Activated CD4-positive, CD25-positive, alpha-beta regulatory T cell treated with anti-CD3 and anti-CD28 coated beads, Interleukin-2, amount 50 U/mL, for 72 hours (primary cell): ENCODE data around the gene NOTCH4.
"Not testable (repeated sequence)": the region's sequence is repeated elsewhere in the genome, so short reads cannot be mapped to it uniquely, and the experiment has no call there.

Experiments
- DNase-seq: peaks from one replicate; pipeline ENCODE4 v3.0.0; 2021

Gene NOTCH4

DNA sequence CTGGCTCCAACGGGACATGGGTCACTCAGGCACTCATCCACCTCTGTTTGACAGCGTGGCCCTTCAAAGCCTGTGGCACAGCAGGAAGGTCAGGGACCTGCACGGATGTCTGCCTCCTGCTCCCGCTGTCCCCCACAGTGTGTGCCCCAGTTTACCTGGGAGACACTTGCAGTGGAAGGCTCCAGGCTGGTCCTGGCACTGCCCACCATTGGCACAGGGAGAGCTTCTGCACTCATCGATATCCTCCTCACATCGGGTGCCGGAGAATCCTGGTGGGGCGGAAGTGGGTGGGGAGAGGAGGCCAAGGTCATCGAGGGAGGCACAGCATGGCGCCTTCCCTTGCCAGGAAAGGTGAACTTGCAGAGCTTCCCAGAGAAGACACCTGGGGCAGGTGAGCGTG lies 6.9 kb downstream of the NOTCH4 start:
- DNase-seq, result no peak

DNA sequence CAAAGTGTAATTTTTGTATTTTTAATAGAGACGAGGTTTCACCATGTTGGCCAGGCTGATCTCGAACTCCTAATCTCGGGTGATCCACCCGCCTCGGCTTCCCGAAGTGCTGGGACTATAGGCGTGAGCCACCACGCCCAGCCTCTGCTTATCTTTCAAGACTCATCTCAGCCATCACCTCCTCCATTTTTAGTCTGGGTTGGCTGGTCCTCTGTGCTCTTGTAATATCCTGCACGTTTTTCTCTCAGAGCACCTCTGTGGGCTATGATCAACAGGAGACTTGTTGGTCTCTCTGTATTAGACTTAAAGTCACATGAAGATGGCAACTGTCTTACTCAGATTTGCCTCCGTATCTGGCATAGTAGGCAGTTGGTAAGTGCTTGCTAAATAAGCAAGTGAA lies 7.6 kb downstream of the NOTCH4 start:
- no peak for DNase-seq

DNA sequence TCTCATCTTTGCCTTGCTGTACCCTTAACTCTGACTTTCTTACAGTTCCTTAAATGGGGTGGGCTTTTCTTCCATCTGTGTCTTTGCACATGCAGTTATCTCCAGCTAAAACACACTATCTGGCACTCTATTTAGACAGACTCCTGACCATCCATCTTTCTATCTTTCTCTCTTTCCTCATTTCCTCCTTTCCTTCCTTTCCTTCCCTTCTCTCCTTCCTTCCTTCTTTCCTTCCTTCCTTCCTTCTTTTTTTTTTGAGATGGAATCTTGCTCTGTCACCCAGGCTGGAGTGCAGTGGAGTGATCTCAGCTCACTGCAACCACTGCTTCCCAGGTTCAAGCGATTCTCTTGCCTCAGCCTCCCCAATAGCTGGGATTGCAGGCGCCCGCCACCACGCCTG lies 8.2 kb downstream of the NOTCH4 start:
- DNase-seq, result no peak

DNA sequence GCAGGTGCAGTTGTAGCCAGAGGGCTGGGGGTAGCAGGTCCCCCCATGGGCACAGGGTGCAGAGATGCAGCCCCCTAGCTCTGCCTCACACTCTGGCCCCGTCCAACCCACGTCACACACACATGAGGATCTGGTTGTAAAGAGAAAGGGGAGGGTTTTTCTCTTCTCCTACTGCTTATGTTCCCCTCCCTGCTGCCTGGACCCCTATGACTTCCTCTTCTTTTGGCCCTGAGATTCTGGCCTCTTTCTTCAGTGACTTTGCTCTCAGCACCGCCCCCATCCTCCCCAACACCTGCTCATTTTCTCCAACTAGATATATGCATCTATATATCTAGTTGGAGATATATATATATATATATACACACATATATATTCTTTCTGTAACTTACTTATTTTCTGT lies 9.7 kb downstream of the NOTCH4 start:
- no peak for DNase-seq

DNA sequence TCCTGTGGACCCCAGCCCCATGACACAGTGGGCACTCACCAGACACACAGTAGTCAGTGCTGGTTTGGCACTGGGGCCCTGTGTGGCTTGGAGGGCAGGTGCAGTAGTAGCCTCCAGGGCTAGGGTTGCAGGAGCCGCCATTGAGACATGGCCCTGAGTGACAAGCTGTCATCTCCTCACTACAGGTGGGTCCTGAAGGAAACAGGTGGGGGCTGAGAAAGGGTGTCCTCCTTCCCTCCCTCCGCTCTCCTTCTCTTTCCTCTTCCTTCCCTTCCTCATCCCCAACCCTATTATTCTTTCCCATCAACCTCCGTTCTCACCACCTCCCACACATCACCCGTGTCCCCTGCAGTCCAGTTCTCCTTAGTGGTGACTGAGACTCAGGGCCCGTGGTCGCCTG lies 10.2 kb downstream of the NOTCH4 start:
- no peak for DNase-seq

DNA sequence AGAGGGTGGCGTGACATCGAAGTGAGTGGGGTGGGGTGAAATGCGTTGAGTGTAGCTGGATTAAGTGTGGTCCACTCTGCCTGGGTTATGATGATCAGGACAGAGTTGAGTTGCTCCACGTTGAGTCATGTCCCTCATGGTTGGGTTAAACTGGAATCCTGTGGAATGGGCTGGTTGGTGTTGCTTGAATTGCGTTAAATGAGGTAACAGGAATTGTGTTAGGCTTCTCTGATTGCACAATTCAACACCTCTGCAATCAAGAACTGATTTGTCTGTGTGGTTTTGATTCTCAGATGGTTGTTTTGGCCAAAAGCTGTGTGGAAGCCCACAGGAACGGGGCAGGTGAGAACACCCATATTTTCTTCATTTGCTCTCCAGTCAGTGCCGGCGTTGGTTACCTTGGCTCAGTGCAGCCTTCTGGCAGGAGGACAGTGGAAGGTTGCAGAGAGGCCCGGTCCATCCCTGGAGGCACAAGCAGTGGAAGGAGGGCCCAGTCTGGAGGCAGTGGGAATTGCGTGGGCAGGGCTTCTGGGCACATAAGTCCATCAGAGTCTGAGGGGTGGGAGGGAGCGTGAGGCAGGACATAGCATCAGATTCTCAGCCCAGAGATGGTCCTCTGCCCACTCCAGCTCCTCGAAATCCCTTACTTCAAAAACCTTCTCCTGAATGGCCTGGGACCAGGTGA lies 11.6 kb downstream of the NOTCH4 start:
- DNase-seq, result no peak

DNA sequence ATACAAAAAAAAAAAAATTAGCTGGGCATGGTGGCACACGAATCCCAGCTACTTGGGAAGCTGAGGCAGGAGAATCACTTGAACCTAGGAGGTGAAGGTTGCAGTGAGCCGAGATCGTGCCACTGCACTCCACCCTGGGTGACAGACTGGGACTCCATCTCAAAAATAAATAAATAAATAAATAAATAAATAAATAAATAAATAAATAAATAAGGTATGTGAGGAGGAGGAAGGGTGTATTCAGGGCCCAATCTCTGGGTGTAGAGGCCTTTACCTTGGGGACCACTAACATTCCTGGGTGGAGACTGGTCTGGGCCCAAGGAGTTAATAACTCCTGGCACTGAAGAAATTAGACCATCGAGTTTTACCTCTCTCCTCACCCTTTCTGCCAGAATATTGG lies 12.4 kb downstream of the NOTCH4 start:
- not testable (repeated sequence) for DNase-seq

DNA sequence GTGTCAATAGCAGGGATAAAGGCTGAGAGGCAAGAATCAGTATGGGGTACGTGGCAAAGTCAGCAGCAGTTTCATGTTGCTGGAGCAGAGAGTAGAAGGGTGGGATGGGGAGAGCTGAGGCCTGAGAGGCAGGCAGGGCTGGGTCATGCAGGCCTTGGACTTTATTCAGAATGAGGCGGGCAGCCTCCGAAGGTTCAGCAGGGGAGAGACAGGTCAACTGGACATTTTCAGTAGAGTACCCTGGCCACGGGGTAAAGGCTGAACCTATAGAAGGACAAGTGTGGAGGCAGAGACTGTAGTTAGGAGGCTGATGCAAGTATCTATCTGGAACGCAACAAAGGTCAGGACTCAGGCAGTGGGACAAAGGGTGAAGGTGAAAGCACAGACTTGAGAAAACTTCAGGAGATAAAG lies 13.7 kb downstream of the NOTCH4 start:
- no peak for DNase-seq

DNA sequence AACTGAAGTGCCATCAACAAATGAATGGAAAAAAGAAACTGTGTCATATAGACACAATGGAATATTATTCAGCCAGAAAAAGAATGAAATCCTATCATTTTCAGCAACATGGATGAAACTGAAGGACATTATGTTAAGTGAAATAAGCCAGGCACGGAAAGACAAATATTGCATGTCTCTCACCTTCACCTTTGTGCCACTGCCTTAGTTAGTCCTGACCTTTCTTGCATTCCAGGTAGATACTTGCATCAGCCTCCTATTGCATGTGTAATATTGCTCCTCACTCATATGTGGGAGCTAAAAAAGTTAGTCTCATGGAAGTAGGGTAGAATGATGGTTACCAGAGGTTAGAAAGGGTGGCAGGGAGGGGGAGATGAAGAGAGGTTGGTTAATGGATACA lies 14.9 kb downstream of the NOTCH4 start:
- DNase-seq, result no peak

DNA sequence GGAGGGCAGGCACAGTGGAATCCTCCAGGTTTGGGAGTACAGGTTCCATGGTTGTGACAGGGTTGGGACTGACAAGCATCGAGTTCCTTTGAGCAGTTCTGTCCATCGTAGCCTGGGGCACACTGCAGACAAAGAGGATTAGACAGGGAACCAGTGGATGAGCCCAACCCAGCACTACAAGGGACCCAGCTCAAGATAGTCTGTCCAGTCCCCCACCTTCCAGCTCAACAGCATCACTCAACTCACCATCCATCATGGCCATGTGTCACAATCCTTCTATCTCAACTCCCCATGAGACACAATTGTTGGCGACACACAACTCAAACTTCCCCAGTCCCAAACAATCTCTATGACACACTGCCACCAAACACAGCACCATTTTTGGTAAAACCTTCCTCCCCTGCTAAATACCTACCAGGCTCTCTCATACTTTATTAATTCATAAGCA lies 19.6 kb downstream of the NOTCH4 start:
- no peak for DNase-seq

DNA sequence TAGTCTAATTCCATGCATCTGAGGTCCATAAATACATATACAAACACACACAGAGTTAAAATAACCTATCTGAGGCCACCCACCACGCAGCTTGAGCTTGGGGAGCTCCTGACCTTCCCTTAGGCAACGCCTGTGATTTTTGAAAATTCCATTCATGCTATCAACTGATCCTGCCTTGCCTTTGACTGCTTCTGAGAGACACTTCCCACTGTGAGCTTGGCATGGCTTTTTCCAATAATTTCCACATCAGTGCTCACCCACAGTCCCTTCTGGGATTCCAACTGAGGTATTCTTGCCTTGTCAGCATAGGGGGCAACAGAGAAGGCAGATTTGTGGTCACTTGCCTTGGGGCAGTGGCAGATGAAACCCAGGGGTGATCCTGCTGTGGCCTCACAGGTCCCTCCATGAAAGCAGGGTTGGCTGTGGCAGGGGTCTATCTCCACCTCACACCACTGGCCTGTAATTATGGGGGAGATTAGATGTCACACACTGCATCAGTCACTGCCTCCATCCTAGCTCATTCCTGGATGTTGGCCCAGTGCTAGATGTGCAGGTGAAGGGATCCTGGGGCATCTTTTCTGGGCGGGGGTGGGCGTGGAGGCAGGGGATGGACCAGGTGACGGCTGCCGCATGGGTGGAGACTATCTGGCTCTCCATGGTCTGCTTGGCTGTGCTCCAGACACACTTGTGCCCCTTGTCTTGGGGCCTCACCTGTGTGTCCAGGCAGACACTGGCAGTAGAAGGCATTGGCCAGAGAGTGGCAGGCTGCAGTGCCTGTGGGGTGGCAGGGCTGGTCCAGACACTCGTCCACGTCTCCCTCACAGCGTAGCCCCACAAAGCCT lies 20.2 kb downstream of the NOTCH4 start:
- no peak for DNase-seq

DNA sequence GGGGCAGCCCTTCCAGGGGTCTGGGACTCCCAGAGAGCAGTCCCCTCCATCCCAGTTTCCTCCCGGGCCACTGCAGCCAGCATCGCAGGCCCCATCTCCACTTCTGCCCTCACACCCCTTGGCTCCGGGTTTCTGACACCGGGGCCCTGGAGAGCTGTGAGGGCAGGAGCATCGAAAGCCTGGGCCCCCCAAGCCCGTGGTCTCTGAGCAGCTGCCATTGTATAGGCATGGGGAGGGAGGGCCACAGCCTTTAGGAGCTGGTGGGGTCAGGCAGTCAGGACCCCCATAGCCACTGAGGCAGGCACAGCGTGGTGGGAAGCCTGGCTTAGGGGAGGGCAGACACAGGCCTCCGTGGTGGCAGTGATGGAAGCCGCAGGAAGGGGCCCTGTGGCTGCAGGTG lies 21.7 kb downstream of the NOTCH4 start:
- no peak for DNase-seq

DNA sequence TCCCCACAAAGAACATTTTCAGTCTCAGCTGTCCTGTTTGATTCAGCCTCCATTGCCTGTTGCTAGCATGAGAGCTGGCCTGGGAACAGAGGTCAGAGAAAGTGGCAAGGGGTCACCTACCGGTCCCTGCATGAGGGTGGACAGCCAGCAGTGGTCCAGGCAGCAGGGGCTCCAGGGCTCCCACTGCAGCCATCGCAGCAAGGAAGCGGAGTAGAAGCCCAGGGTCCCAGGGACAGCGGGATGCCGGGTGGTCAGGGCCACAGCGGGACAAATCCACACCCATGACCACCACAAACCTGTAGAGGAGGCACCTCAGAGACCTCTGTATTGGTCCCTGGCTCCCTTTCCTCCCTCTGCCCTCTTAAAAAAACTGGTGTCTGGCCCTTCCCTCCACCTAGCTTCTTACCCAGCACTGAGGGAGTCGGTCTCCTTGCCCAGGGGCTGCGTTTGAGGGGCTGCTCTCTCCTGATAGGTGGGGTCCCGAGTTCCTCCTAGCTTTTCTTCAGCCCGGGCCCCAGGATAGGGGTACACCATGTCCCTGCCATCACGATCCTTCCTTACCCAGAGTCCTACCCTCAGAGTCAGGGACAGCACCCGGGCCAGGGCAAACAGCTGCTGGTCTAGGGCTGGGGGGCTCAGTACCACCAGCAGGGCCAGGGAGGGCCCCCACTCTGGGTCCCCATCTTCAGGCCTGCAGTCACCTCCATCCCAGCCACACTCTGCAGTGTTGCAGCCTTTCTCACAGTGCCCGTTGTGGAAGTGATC lies 23.0 kb downstream of the NOTCH4 start:
- DNase-seq, result no peak

DNA sequence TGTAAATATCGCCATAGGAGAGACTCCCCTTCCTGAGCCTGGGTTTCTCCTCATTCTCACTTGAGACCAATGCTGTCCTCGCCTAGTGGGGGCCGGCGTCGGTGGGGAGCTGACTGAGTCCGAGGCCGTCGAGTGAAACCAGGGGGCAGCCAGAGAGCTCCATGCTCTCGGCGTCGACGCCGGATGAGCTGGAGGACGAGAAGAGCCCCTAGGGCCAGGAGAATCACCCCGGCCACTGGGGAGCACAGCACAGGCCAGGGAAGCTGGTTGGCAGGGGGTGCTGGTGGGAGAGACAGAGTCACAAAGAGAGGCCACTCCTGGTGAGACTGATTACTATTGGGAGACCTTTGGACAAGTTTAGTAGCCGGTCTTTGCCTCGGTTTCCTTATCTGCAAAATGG lies 25.0 kb downstream of the NOTCH4 start:
- DNase-seq, result no peak

DNA sequence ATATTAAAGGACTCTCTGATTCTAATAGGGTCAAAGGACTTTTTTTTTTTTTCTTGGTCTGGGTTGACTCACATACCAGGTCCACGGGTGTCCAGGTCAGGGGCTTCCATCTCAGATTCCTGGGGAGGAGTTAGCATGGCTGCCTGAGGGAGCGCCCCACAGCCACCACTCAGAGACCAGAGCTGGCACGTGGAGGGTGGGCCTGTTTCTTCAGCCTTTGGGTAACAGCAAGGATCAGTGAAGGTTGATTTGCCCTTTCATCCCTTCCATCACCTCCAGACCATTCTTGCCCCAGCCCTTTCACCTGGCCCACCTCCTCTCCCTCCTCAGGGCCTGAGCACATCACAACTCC lies 25.5 kb downstream of the NOTCH4 start:
- peak; percentile 20 for DNase-seq

DNA sequence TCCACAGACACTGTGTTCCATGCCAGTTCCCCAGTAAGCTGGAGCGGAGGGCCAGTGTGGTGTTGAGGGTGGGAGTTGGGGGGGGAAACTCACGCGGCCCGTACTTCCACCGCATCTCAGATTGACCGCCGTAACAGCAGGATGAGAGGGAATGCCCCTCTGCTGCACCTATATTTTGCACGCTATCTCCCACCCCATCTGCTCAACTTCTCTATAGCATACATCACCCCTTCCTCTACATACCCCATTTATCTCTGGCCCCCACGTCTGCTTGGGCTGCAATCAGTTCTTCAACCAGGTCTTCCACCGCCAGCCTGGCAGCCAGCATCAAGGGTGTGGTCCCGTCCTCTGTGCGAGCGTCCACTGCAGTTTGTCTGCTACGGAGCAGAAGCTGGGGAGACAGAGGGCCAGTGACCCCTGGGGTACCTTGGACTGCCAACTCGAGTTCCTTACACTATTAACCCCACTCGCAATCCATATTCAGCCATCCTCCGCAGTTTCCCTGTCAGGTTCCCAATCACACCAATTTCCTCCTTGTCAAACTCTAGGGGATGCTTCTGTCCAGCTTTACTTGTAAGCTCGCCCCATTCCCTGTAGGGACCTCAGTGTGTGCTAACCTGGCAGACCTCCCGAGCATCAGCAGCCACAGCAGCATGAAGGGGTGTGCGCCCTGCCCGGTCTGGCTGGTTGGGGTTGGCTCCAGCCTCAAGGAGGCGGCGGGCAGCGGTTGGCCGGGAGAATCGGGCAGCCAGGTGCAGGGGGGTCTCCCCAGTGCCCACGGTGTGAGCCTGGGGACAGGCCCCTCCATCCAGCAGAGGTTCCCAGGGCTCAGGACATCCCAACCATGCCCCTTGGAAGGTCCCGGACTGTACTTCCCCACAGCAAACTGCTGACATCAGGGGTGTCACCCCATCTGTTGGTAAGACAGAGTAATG lies 26.9 kb downstream of the NOTCH4 start:
- no peak for DNase-seq

DNA sequence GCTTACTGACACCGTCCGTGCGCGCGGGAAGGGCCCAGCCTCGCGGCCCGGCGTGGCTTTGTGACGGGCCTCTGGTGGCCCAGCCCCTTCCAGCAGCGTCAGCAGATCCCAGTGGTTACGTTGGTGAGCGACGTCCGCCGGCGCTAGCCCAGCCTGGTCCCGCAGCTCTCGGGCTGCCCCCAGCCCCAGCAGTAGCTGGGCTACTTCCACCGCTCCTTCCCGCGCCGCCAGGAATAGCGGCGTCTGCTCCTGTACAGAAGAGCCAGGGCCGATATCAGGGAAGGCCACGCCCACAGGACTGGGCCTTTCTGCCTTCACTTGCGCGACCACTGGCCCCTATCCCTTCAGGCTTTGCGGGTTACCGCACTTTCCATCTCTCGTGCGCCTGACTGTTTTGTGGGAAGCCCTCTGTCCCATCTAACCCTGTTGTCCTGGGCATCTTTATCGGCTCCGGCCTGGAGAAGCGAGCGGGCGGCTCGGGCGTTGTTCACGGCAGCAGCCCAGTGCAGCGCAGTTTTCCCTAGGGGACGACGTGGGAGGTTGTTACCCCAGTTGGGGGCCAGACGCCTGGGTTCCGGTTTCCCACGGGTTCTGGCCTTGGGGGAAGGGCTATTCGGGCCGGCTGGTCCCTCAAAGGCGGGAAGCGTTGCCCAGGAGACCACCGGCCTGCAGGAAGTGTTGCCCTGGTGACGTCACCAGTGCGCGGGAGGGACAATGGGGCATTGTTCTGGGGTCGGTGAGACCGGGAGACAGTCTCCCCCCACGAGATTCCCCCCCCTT lies 27.8 kb downstream of the NOTCH4 start:
- peak; percentile 65 for DNase-seq

DNA sequence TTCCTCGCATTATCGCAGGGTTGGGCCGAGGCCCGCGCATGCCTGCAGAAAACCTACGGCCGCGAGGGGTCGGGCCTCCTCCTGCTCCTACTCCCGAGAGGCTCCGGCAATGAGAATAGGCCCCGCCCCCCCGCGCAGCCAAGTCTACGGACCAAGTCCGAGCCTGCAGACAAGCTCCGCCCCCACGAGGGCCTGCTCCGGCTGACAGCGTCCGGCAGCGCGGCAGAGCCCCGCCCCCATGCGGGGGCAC lies 28.3 kb downstream of the NOTCH4 start:
- peak; percentile 100 for DNase-seq

DNA sequence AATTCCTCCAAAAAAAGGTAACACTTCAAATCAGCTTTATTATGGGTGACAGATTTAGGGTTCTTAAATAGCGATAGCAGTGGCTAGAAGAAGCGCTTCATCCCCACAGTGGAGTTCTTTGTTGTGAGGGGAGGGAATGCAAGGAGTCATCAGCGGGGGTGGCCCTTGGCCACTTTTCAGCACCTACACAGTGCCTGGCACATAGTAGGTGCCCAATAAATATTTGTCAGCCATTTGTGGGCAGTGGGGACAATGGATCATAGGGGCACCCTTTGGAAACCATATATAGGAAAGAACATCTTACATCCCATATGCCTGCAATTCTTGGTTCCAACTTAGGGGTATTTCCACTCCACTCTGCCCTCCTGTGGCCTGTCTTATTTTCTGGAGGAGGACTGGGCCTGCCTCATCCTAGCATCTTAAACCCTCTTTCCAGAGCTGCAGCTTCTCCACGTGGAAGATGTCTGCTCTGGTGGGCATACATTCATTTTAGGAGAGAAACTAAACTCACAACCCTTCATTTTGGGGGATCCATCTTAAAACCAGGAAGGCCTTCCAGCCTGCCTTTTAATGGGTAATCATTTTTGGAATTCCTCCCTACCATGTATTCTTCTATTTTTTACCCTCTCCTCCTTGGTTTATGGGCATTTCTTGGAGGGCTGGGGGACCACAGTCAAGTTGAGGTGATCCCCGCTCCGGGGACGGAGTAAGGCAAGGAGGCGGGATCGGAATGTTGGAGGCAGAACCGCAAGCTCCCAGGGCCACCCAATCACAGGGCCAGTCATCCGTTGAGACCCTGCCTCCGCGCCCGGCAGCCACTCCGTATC lies 28.8 kb downstream of the NOTCH4 start:
- no peak for DNase-seq

DNA sequence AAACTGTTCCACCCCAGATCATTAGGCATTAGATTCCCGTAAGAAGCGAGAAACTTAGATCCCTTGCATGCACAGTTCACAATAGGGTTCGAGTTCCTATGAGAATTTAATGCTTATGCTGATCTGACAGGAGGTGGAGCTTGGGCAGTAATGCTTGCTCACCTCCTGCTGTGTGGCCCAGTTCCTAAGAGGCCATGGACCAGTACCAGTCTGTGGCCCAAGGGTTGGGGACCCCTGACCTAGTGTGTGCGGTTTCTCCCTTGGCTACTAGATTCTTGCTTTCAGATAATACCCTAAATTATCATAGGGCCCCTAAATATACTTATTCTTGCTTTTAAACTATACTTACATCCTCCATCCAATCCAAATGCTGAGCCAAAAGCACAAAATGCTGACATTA lies 29.5 kb downstream of the NOTCH4 start:
- DNase-seq, result no peak

DNA sequence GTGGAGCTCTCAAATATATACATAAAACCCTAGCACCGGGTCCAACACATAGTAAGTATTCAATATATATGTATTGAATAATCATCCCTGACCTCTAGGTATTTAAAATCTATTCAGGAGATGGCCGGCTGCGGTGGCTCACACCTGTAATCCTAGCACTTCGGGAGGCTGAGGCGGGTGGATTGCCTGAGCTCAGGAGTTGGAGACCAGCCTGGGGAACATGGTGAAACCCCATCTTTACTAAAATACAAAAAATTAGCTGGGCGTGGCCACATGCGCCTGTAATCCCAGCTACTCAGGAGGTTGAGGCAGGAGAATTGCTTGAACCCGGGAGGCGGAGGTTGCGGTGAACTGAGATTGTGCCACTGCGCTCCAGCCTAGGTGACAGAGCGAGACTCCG lies 30.8 kb downstream of the NOTCH4 start:
- not testable (repeated sequence) for DNase-seq
